GM12878 (cell line): ENCODE results near the gene AMH. TPM values are rescaled to one million over a fixed set of nuclear protein-coding genes. Genes with fewer than 3 reads are reported as not detected.

Source experiments
- ATF3 ChIP-seq: IDR thresholded peaks from 2 replicates; pipeline ENCODE4 v1.6.1; 2011; ENCODE audit warnings: low read depth, mild to moderate bottlenecking, low read length, moderate library complexity, borderline replicate concordance; ENCODE audit errors: extremely low read depth
- CEBPB ChIP-seq, 2 experiments: fragments of 150-350 bp in 1 of 2; IDR thresholded peaks; 2 replicates each; pipeline ENCODE4 v1.6.1; 2012 to 2014; ENCODE audit warnings: low read depth in 2 of 2, low read length in 2 of 2, borderline replicate concordance in 1 of 2, inconsistent platforms in 1 of 2
- CHD2 ChIP-seq: IDR thresholded peaks from 2 replicates; pipeline ENCODE4 v1.6.1; 2011; ENCODE audit warnings: low read depth, low read length, improper control_type of control experiment, borderline replicate concordance
- EED ChIP-seq: sonication (generic); IDR thresholded peaks from 2 replicates; pipeline ENCODE4 v1.6.1; 2016; ENCODE audit warnings: antibody characterized with exemption, low read depth
- EGR1 ChIP-seq, 2 experiments: IDR thresholded peaks; 1 replicate in 1 of 2; 2 replicates in 1 of 2; pipeline ENCODE4 v1.6.1; 2011 to 2012; ENCODE audit warnings: low read depth in 2 of 2, low read length in 2 of 2, borderline replicate concordance in 1 of 2, mild to moderate bottlenecking in 1 of 2, moderate library complexity in 1 of 2
- MYB ChIP-seq: fragments of 150-350 bp; IDR thresholded peaks from 2 replicates; pipeline ENCODE4 v1.6.1; 2014; ENCODE audit warnings: mild to moderate bottlenecking, low read depth, low read length, borderline replicate concordance
- POLR2A ChIP-seq: IDR thresholded peaks from 2 replicates; pipeline ENCODE4 v1.6.1; 2011; ENCODE audit warnings: low read depth, mild to moderate bottlenecking, low read length
- SREBF2 ChIP-seq: IDR thresholded peaks from 2 replicates; pipeline ENCODE4 v1.6.1; 2012; ENCODE audit warnings: mild to moderate bottlenecking, low read length
- SRF ChIP-seq, 2 experiments: IDR thresholded peaks; 2 replicates each; pipeline ENCODE4 v1.6.1; 2011; ENCODE audit warnings: low read depth in 2 of 2, low read length in 2 of 2, mild to moderate bottlenecking in 1 of 2, moderate library complexity in 1 of 2
- ZBTB4 ChIP-seq: fragments of 450-650 bp; formaldehyde crosslinking; IDR thresholded peaks from 2 replicates; pipeline ENCODE4 v1.4.0; 2022; ENCODE audit warnings: mild to moderate bottlenecking, moderate library complexity
- ZNF24 ChIP-seq: fragments of 450-650 bp; IDR thresholded peaks from 2 replicates; pipeline ENCODE4 v1.6.1; 2017; ENCODE audit warnings: antibody characterized with exemption, mild to moderate bottlenecking
- polyA plus RNA-seq, 11 experiments: library from polyadenylated mRNA; depleted of rRNA in 4 of 11; unstranded in 6 of 11; stranded (reverse) in 5 of 11; fragments of >200 nt; fragmentation: Nextera tagmentation in 4 of 11; fragmentation: Illumina TruSeq in 1 of 11; extraction: Ambion mirVana in 4 of 11; extraction: Trizol in 1 of 11; gene quantifications; 1 replicate in 1 of 11; 2 replicates in 10 of 11; pipeline versions ENCODE4 v1.2.1 to v1.2.3, GENCODE V29; 2011 to 2016; ENCODE audit warnings: inconsistent platforms in 2 of 11, missing spikeins in 2 of 11, low read depth in 1 of 11
- total RNA-seq, 4 experiments: library from RNA; depleted of rRNA in 3 of 4; stranded (reverse); fragments of >200 nt in 3 of 4; fragmentation: Illumina TruSeq in 1 of 4; extraction: Trizol in 1 of 4; gene quantifications; 2 replicates each; pipeline versions ENCODE4 v1.2.1 to v1.2.3, GENCODE V29; 2013 to 2021
- TF ChIP-seq, protein P1 (sequence below): fragments of 450-650 bp; conservative IDR thresholded peaks from 2 replicates; pipeline ENCODE4 v1.6.1; 2017; ENCODE audit warnings: mild to moderate bottlenecking, moderate library complexity
- TF ChIP-seq, protein P2 (sequence below): fragments of 450-650 bp; IDR thresholded peaks from 2 replicates; pipeline ENCODE4 v1.6.1; 2016; ENCODE audit warnings: mild to moderate bottlenecking
- TF ChIP-seq, protein P3 (sequence below): fragments of 150-350 bp; IDR thresholded peaks from 2 replicates; pipeline ENCODE4 v1.6.1; 2016; ENCODE audit warnings: low read depth, low read length

The AMH gene
- total and polyA plus RNA-seq, 10 of the 15 experiments (the other 5 are each of a cell fraction or from before 2014, with no cell fraction given): 0.17 to 3.5 (median 0.81) TPM; not detected in 4

GRCh38 chr19:2236314-2237050, 12.6 kb upstream of the AMH start, which contains the start of the genes PLEKHJ1 and SF3A2 (continued):
- TF ChIP-seq CHD2 (0 out of 2 replicates have a peak, but pooled peaks have one; percentile 46), EGR1 (IDR thresholded peaks at IDR 0.05; ENCODE audit: borderline replicate concordance in 1 of 2, low read depth in 2 of 2, low read length in 2 of 2) (peak; percentile 75 to 98), CEBPB (IDR thresholded peaks at IDR 0.05; ENCODE audit: borderline replicate concordance in 1 of 2, low read depth in 2 of 2, low read length in 2 of 2) (no peak), EED (no peak), SRF (IDR thresholded peaks at IDR 0.05; ENCODE audit: low read depth in 2 of 2, low read length in 2 of 2) (no peak), ZNF24 (no peak; the same call in 1 of the 2 replicates), ZBTB4 (0 out of 2 replicates have a peak, but pooled peaks have one; percentile 35), ATF3 (peak; percentile 59; the same call in 1 of the 2 replicates), POLR2A (peak; percentile 93), SREBF2 (peak; percentile 87; the same call in 1 of the 2 replicates), MYB (no peak)
- TF ChIP-seq, protein P1, sequence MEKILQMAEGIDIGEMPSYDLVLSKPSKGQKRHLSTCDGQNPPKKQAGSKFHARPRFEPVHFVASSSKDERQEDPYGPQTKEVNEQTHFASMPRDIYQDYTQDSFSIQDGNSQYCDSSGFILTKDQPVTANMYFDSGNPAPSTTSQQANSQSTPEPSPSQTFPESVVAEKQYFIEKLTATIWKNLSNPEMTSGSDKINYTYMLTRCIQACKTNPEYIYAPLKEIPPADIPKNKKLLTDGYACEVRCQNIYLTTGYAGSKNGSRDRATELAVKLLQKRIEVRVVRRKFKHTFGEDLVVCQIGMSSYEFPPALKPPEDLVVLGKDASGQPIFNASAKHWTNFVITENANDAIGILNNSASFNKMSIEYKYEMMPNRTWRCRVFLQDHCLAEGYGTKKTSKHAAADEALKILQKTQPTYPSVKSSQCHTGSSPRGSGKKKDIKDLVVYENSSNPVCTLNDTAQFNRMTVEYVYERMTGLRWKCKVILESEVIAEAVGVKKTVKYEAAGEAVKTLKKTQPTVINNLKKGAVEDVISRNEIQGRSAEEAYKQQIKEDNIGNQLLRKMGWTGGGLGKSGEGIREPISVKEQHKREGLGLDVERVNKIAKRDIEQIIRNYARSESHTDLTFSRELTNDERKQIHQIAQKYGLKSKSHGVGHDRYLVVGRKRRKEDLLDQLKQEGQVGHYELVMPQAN: peak; percentile 60
- TF ChIP-seq, protein P2, sequence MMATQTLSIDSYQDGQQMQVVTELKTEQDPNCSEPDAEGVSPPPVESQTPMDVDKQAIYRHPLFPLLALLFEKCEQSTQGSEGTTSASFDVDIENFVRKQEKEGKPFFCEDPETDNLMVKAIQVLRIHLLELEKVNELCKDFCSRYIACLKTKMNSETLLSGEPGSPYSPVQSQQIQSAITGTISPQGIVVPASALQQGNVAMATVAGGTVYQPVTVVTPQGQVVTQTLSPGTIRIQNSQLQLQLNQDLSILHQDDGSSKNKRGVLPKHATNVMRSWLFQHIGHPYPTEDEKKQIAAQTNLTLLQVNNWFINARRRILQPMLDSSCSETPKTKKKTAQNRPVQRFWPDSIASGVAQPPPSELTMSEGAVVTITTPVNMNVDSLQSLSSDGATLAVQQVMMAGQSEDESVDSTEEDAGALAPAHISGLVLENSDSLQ: peak; percentile 6; the same call in 1 of the 2 replicates
- TF ChIP-seq, protein P3, sequence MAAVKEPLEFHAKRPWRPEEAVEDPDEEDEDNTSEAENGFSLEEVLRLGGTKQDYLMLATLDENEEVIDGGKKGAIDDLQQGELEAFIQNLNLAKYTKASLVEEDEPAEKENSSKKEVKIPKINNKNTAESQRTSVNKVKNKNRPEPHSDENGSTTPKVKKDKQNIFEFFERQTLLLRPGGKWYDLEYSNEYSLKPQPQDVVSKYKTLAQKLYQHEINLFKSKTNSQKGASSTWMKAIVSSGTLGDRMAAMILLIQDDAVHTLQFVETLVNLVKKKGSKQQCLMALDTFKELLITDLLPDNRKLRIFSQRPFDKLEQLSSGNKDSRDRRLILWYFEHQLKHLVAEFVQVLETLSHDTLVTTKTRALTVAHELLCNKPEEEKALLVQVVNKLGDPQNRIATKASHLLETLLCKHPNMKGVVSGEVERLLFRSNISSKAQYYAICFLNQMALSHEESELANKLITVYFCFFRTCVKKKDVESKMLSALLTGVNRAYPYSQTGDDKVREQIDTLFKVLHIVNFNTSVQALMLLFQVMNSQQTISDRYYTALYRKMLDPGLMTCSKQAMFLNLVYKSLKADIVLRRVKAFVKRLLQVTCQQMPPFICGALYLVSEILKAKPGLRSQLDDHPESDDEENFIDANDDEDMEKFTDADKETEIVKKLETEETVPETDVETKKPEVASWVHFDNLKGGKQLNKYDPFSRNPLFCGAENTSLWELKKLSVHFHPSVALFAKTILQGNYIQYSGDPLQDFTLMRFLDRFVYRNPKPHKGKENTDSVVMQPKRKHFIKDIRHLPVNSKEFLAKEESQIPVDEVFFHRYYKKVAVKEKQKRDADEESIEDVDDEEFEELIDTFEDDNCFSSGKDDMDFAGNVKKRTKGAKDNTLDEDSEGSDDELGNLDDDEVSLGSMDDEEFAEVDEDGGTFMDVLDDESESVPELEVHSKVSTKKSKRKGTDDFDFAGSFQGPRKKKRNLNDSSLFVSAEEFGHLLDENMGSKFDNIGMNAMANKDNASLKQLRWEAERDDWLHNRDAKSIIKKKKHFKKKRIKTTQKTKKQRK: no peak
